HepG2 (cell line): ENCODE results near the gene CKAP2L. TPM values are rescaled to one million over a fixed set of nuclear protein-coding genes. Genes with fewer than 3 reads are reported as not detected.

Experiments used
- ARNT2 ChIP-seq: sonication (generic); formaldehyde crosslinking; IDR thresholded peaks from 2 replicates; pipeline ENCODE4 v1.8.0; 2022; ENCODE audit warnings: mild to moderate bottlenecking, low read depth, missing genetic modification reagents, moderate library complexity
- CENPX ChIP-seq: sonication (generic); formaldehyde crosslinking; IDR thresholded peaks from 2 replicates; pipeline ENCODE4 v1.9.0; 2021; ENCODE audit warnings: mild to moderate bottlenecking, missing genetic modification reagents, moderate library complexity
- DMAP1 ChIP-seq: IDR thresholded peaks from 2 replicates; pipeline ENCODE4 v1.6.1; 2016
- ELF1 ChIP-seq: sonication (generic); formaldehyde crosslinking; IDR thresholded peaks from 2 replicates; pipeline ENCODE4 v1.4.0; 2020; ENCODE audit warnings: missing genetic modification reagents
- FOXP1 ChIP-seq, 2 experiments: fragments of 450-650 bp in 1 of 2; IDR thresholded peaks; 2 replicates each; pipeline ENCODE4 v1.6.1; 2017 to 2018; ENCODE audit warnings: antibody characterized with exemption in 1 of 2
- HMG20A ChIP-seq: IDR thresholded peaks from 2 replicates; pipeline ENCODE4 v1.6.1; 2016; ENCODE audit warnings: borderline replicate concordance
- KDM5A ChIP-seq: fragments of 200-600 bp; sonication (generic); IDR thresholded peaks from 2 replicates; pipeline ENCODE4 v1.7.0; 2018; ENCODE audit warnings: antibody characterized with exemption, mild to moderate bottlenecking, low read length, borderline replicate concordance
- MAFF ChIP-seq: IDR thresholded peaks from 2 replicates; pipeline ENCODE4 v1.6.1; 2011; ENCODE audit warnings: low read depth, low read length, improper control_type of control experiment
- SKI ChIP-seq: fragments of 450-650 bp; IDR thresholded peaks from one replicate; pipeline ENCODE4 v1.6.1; 2018; ENCODE audit warnings: mild to moderate bottlenecking; ENCODE audit not compliant: partially characterized antibody
- SRSF1 ChIP-seq: fragments of 200-400 bp; formaldehyde crosslinking; optimal IDR thresholded peaks from 2 replicates; pipeline ENCODE3; 2017; ENCODE audit warnings: mild to moderate bottlenecking, low read depth, low read length, moderate library complexity
- ZNF281 ChIP-seq: sonication (generic); formaldehyde crosslinking; IDR thresholded peaks from 2 replicates; pipeline ENCODE4 v1.4.0; 2020; ENCODE audit warnings: missing genetic modification reagents, borderline replicate concordance
- ZNF33A ChIP-seq: sonication (generic); formaldehyde crosslinking; IDR thresholded peaks from 2 replicates; pipeline ENCODE4 v1.5.1; 2020; ENCODE audit warnings: missing genetic modification reagents, mild to moderate bottlenecking, moderate library complexity, borderline replicate concordance
- ZSCAN25 ChIP-seq: sonication (generic); formaldehyde crosslinking; IDR thresholded peaks from 2 replicates; pipeline ENCODE4 v1.8.0; 2022; ENCODE audit warnings: mild to moderate bottlenecking, missing genetic modification reagents
- polyA plus RNA-seq, 8 experiments: library from polyadenylated mRNA; depleted of rRNA in 3 of 8; stranded (reverse) in 7 of 8; unstranded in 1 of 8; fragments of >200 nt; fragmentation: Illumina TruSeq in 4 of 8; extraction: Trizol in 4 of 8; gene quantifications; 2 replicates each; pipeline versions ENCODE4 v1.2.1 to v1.2.3, GENCODE V29; 2011 to 2016; ENCODE audit warnings: low read depth in 4 of 8, missing spikeins in 1 of 8, mixed read lengths in 1 of 8; ENCODE audit not compliant: insufficient read depth in 1 of 8
- total RNA-seq, 5 experiments: library from RNA; depleted of rRNA; stranded (reverse); fragments of >200 nt; fragmentation: Illumina TruSeq; extraction: Trizol; gene quantifications; 2 replicates each; pipeline ENCODE4 v1.2.3, GENCODE V29; 2016; ENCODE audit warnings: low read depth in 1 of 5
- TF ChIP-seq, protein P1 (sequence below), 2 experiments: fragments of 450-650 bp in 1 of 2; sonication (generic) in 1 of 2; formaldehyde crosslinking in 1 of 2; IDR thresholded peaks; 2 replicates each; pipeline versions ENCODE4 v1.6.1 to v1.8.0; 2016 to 2022; ENCODE audit warnings: antibody characterized with exemption in 1 of 2, mild to moderate bottlenecking in 1 of 2, missing genetic modification reagents in 1 of 2

CKAP2L gene
- total and polyA plus RNA-seq, 2 of the 13 experiments (the other 11 are each of a cell fraction or from before 2014, with no cell fraction given): 7.1 to 9.5 TPM

DNA sequence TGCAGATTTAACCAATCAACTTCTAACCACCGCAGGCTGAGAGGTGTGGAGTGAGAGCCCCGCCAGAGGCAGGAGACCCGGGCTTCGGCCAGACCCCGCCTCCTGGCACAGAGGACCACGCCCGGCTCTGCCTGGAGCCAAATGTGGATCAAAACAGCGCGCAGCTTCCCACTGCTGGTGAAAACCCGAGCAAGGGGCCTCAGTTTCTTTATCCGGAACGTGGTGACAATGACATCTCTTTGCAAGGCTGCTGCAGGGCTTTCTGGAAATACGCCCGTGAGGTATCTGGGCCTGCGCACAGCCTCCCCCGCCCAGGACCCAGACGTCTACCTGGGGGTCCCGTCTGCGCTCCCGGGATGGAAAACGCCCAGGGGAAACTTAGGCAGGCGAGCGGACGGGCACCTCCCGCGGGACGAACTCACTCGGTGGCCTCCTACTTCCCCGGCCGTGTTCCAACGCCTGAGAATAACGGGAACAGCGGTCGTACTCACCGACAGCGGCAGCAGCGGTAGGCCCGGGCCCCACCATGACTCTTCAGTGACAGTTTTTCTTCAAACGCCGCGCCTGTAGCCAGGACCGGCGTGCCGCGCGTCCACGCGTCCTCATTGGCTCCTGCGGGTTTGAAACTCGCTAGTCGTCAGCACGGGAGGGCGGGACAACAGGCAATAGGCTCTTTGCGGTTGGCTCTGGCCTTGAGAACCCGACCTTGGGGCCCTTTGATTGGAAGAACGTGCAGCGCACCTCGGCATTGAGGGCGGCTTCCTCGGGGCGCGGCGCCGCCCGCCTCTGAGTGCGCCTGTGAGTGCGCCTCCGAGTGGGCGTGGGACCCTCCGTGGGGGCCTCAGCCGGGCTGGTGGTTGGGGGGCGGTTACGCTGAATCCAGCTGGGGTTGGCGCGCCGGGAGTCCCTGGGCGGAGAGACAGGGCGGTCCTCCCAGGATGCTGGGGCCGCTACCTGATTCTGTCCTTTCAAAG is at the start of gene CKAP2L (continued):
- TF ChIP-seq FOXP1 (IDR thresholded peaks at IDR 0.05) (no peak), FOXP1 (CRISPR knock-in tag; IDR thresholded peaks at IDR 0.05) (no peak), ZNF33A (CRISPR knock-in tag) (no peak), MAFF (no peak), HMG20A (no peak), ZSCAN25 (CRISPR knock-in tag) (0 out of 2 replicates have a peak, but pooled peaks have one; percentile 26), SRSF1 (peak; percentile 91), ZNF281 (CRISPR knock-in tag) (no peak), ARNT2 (CRISPR knock-in tag) (peak; percentile 100), DMAP1 (CRISPR knock-in tag) (peak; percentile 92; the same call in 1 of the 2 replicates), KDM5A (peak; percentile 87), CENPX (no peak), SKI (no peak), ELF1 (peak; percentile 62)
- TF ChIP-seq, protein P1, sequence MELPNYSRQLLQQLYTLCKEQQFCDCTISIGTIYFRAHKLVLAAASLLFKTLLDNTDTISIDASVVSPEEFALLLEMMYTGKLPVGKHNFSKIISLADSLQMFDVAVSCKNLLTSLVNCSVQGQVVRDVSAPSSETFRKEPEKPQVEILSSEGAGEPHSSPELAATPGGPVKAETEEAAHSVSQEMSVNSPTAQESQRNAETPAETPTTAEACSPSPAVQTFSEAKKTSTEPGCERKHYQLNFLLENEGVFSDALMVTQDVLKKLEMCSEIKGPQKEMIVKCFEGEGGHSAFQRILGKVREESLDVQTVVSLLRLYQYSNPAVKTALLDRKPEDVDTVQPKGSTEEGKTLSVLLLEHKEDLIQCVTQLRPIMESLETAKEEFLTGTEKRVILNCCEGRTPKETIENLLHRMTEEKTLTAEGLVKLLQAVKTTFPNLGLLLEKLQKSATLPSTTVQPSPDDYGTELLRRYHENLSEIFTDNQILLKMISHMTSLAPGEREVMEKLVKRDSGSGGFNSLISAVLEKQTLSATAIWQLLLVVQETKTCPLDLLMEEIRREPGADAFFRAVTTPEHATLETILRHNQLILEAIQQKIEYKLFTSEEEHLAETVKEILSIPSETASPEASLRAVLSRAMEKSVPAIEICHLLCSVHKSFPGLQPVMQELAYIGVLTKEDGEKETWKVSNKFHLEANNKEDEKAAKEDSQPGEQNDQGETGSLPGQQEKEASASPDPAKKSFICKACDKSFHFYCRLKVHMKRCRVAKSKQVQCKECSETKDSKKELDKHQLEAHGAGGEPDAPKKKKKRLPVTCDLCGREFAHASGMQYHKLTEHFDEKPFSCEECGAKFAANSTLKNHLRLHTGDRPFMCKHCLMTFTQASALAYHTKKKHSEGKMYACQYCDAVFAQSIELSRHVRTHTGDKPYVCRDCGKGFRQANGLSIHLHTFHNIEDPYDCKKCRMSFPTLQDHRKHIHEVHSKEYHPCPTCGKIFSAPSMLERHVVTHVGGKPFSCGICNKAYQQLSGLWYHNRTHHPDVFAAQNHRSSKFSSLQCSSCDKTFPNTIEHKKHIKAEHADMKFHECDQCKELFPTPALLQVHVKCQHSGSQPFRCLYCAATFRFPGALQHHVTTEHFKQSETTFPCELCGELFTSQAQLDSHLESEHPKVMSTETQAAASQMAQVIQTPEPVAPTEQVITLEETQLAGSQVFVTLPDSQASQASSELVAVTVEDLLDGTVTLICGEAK (IDR thresholded peaks at IDR 0.05): no peak
- TF ChIP-seq, protein P1 (CRISPR knock-in tag; IDR thresholded peaks at IDR 0.05): 0 out of 2 replicates have a peak, but pooled peaks have one; percentile 41
